ENCODE results near the gene CYBC1. TPM values are rescaled to one million over a fixed set of nuclear protein-coding genes. Genes with fewer than 3 reads are reported as not detected.
A peak's percentile ranks its signal among the peaks of the same experiment; 100 is the strongest.

CYBC1 gene
- total and polyA plus RNA-seq, 11 donors, result 17.3 to 82.1 (median 25.4) TPM

- Histone ChIP-seq H3K4me1 (peaks cover 0 to 38% (median 12%) of the 10 kb centered on the region in 12 donors), H3K27ac (peak overlapping the region in 5 of 12 donors; percentile 79 to 92 (median 91)), H3K9me3 (no peaks in the 10 kb centered on the region), H3K27me3 (no peaks in the 10 kb centered on the region), H3K36me3 (no peaks in the 10 kb centered on the region), H3K4me3 (peak overlapping the region in 3 of 12 donors; percentile 65 to 77 (median 72))
- TF ChIP-seq CTCF (IDR thresholded peaks at IDR 0.05) (no peak), POLR2A (IDR thresholded peaks at IDR 0.05) (no peak)
- DNase-seq (no peak), ATAC-seq (no peak)
- intact Hi-C loops (cut with DNase I), result loop anchor here in 9 of 10 donors (2.0 to 10.0 kb wide), 8 partner anchors 23 to 79 kb away; partner anchors contain the start of genes FOXK2 (in 1 of the 9), HEXD (in 1 of the 9), NARF (in 1 of the 9) and OGFOD3 (in 1 of the 9)
- 67 to 75% (median 72%) methylated on average over 11 to 12 of the region's 12 CpGs for WGBS, 4 donors
Observed at GRCh38 chr17:82495844-82496528, 45.4 kb upstream of the CYBC1 start.

DNA sequence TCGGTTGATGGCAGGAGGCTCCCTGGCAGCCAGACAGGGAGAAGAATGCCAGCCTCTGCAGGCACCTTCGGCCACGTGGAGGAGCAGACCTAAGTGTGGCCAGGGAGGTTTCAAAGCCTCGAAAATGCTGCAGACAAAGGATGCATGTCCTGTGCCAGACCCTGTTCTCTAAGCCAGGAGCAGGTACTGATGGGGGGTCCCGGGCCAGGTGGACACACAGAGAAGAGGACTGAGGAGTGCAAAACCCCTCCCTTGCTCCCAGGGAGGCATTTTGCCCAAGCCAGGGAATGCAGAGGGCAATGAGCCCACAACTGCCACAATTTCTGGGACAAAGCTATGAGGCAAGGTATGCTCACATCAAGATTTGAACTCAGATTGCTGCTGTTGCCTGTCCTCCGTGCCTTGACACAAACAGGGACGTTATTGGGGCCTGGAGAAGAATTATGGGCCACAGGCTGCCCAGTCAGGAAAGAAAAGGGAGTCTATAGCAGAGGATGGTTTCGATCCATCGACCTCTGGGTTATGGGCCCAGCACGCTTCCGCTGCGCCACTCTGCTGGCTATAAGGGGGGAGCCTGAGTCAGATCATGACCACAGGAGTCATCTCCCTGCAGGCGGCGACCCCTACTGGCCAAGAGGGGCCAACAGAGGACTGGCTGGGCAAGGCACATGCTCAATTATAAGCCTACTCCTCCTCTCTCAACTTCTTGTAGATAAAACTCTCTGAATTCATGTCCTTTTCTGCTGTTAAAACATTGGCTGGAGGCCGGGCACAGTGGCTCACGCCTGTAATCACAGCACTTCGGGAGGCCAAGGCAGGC, 43.9 kb upstream of the CYBC1 start:
- H3K4me3 ChIP-seq, result peak overlapping the region in 5 of 12 donors; percentile 7 to 28 (median 10)
- no peaks in the 10 kb centered on the region for H3K9me3 ChIP-seq
- peaks cover under 1 to 38% (median 15%) of the 10 kb centered on the region in 12 donors for H3K4me1 ChIP-seq
- WGBS, 4 donors, result 3 to 7% (median 5%) methylated on average over 17 of the region's 17 CpGs
- no peaks in the 10 kb centered on the region for H3K27me3 ChIP-seq
- TF ChIP-seq CTCF (IDR thresholded peaks at IDR 0.05), result peak; percentile 82 to 96 (median 90)
- TF ChIP-seq POLR2A (IDR thresholded peaks at IDR 0.05), result peak in 1 of 2 donors; percentile 35
- H3K36me3 ChIP-seq, result peaks cover 0 to under 1% (median 0%) of the 10 kb centered on the region in 9 donors
- intact Hi-C loops (cut with DNase I), result loop anchor here in 9 of 10 donors (2.0 to 10.0 kb wide), 8 partner anchors 37 to 142 kb away; partner anchors contain the start of genes HEXD (in 1 of the 9), NARF (in 1 of the 9) and OGFOD3 (in 1 of the 9)
- peak; percentile 85 to 92 (median 90) for DNase-seq
- peak overlapping the region in 9 of 12 donors; percentile 20 to 60 (median 47) for H3K27ac ChIP-seq
- ATAC-seq, result peak; percentile 82 to 91 (median 86)

DNA sequence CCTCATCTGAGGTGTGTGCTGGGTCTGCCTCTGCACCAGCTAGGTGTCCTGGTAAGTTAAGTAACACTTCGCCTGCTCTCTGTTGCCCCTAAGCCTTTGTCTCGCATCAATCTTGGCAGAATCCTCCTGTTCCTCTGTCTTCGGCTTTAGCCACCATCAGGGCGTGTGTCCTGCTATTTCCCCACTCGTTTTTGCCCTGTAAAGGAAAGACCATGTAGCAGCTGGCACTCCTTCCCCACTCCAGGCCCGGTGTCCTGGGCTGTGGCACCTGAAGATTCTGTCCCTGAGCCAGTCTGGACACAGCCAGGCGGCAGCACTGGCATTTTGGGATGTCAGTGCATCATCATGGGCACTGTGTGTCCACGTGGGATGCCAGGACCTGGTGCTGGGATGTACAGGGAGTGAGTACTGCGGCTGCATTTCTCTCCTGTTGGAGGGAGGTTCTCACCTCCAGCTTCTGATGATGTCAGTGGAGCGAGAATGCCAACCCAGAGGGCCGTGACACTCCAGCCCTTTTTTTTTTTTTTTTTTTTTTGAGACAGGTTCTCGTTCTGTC, 42.8 kb upstream of the CYBC1 start:
- DNase-seq, result peak in 1 of 5 donors; percentile 22
- TF ChIP-seq CTCF (IDR thresholded peaks at IDR 0.05) (no peak), POLR2A (IDR thresholded peaks at IDR 0.05) (no peak)
- Histone ChIP-seq H3K4me3 (no peak overlapping the region), H3K27me3 (no peaks in the 10 kb centered on the region), H3K9me3 (no peaks in the 10 kb centered on the region), H3K4me1 (peaks cover 2 to 45% (median 17%) of the 10 kb centered on the region in 12 donors), H3K27ac (peak overlapping the region in 1 of 12 donors; percentile 24), H3K36me3 (peaks cover 0 to 12% (median 4%) of the 10 kb centered on the region in 9 donors)
- WGBS, 4 donors, result 82 to 88% (median 84%) methylated on average over 11 to 12 of the region's 12 CpGs
- intact Hi-C loops (cut with DNase I), result loop anchor here in 5 of 10 donors (5.0 to 10.0 kb wide), 3 partner anchors 51 to 141 kb away; no protein-coding TSS in a partner anchor
- ATAC-seq, result no peak

Data from heart left ventricle (tissue), 16 donors.